Measurements from ENCODE around the gene C10orf95. TPM values are rescaled to one million over a fixed set of nuclear protein-coding genes. Genes with fewer than 3 reads are reported as not detected.

The C10orf95 gene
- total and polyA plus RNA-seq, 10 of the 15 experiments (the other 5 are each of a cell fraction or from before 2014, with no cell fraction given) = 0.06 to 1.1 (median 0.31) TPM

DNA sequence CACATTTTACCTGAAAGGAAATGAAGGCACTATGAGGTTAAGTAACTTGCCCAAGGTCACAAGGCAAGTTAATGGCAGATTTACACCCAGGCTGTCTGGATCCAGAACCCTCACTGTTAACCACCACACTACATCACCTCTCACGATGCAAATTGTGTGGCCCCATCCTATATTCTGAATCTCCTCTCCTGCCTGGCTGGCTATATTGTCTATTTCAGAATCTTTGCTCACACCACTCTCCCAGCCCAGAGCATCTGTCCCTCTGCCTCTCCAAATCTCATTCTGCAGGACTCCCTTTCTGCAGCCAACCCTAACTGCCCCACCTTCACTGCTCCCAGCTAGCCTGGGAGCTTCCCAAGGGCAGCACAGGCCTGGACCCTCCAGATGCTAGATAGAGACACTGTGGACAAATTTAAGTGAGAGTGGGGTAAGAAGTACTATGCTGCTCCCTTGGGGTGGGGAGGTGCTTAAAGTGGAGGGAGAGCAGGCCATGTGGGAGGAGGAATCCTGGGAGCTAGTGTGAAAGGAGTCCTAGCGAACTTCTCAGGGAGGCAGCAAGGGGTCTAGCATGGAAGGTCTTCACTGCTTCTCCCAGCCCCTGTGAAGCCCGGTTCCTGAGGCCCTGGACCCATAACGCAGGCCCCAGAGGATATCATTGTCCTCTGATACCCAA, 19.8 kb downstream of the C10orf95 start (continued):
- 0 out of 2 replicates have a peak, but pooled peaks have one; percentile 5 for TF ChIP-seq CREB1 (IDR thresholded peaks at IDR 0.05; ENCODE audit: low read depth)
- peak; percentile 82; the same call in 1 of the 3 replicates for TF ChIP-seq POU2F2 (IDR thresholded peaks at IDR 0.05; ENCODE audit: borderline replicate concordance, low read depth, low read length)

DNA sequence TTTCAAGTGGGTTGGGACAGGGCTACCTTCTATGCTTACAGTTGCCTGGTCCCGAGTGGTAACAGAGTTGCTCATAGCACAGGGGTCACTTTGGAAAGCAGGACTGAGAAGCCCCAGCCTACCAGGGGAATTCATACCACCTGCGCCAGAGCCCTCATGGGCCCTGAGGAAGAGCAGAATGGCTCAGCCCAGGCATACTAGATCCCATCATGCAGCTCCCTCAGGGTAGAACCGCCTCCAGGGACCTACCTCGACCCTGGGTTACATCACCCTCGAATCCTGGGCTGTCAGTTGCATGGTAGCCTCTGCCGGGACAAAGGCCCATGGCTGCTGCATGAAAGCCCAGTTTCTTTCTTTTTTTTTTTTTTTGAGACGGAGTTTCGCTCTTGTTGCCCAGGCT, 21.9 kb downstream of the C10orf95 start:
- TF ChIP-seq TARDBP (IDR thresholded peaks at IDR 0.05; ENCODE audit: borderline replicate concordance) = no peak
- TF ChIP-seq HDAC2 (IDR thresholded peaks at IDR 0.05) = no peak
- no peak for TF ChIP-seq PML (IDR thresholded peaks at IDR 0.05; ENCODE audit: low read length)
- TF ChIP-seq HSF1 (IDR thresholded peaks at IDR 0.05; ENCODE audit: low read depth, low read length) = no peak
- TF ChIP-seq RFX5 (IDR thresholded peaks at IDR 0.05; ENCODE audit: low read depth, low read length) = no peak
- TF ChIP-seq ASH2L (IDR thresholded peaks at IDR 0.05; ENCODE audit: borderline replicate concordance, low read depth) = no peak
- no peak for TF ChIP-seq CBX3 (IDR thresholded peaks at IDR 0.05; ENCODE audit: borderline replicate concordance, low read depth)
- no peak for TF ChIP-seq ESRRA (IDR thresholded peaks at IDR 0.05; ENCODE audit: low read length)
- TF ChIP-seq JUND (IDR thresholded peaks at IDR 0.05; ENCODE audit: low read depth, low read length) = no peak
- in situ Hi-C loops (cut with MboI) = no loop called here
- ATAC-seq (no peak), FAIRE-seq (no peak), DNase-seq (ENCODE audit: low read depth, low spot score) (no peak)
- H2AFZ ChIP-seq (ENCODE audit: control insufficient read depth, low read depth, low read length) = no peak overlapping the region
- ChIA-PET CTCF (no interaction called here), POLR2A (interaction anchor here (0.7 to 1.3 kb wide), 3 partner anchors 20 to 36 kb away, joined by 3 to 4 read pairs (median 3); partner anchors contain the start of gene C10orf95), SMC1A (ENCODE audit: uncharacterized antibody, unreplicated experiment) (interaction anchor here (1.2 kb wide), 1 partner anchor 8 kb away, joined by 7 read pairs; the partner anchor contains the start of gene FBXL15), RAD21 (ENCODE audit: unreplicated experiment) (no interaction called here)
- TSS peak; percentile 35 for BruUV-seq (replicated peaks)
- no peak overlapping the region for H3K4me2 ChIP-seq (ENCODE audit: control insufficient read depth, insufficient read depth)
- 86% methylated on average over 8 of the region's 8 CpGs for WGBS (ENCODE audit: insufficient coverage, insufficient replicate concordance, low lambda C conversion rate, missing lambda C conversion rate)
- intact Hi-C loops (cut with micrococcal nuclease; ENCODE audit: unreplicated experiment) = no loop called here
- H3K27ac ChIP-seq (ENCODE audit: control insufficient read depth, insufficient read depth) = no peak overlapping the region
- H3K9me3 ChIP-seq (replicated peaks; ENCODE audit: control insufficient read depth, insufficient read depth, low read length) = no peaks in the 10 kb centered on the region
- peaks cover 6% of the 10 kb centered on the region for H3K4me1 ChIP-seq (ENCODE audit: control insufficient read depth, insufficient read depth, low read length)
- H3K9ac ChIP-seq (ENCODE audit: control insufficient read depth, insufficient read depth, low read length) = no peak overlapping the region
- no peak overlapping the region for H3K4me3 ChIP-seq
- no peaks in the 10 kb centered on the region for H3K27me3 ChIP-seq (replicated peaks in 1 of 2; ENCODE audit: control insufficient read depth in 2 of 2, insufficient read depth in 2 of 2, low read length in 1 of 2)
- peaks cover 11% of the 10 kb centered on the region for H3K79me2 ChIP-seq (ENCODE audit: control insufficient read depth, insufficient read depth, low read length)
- peaks cover 0 to 3% of the 10 kb centered on the region in 2 experiments; a peak in 2 of 4 replicates for H3K36me3 ChIP-seq (ENCODE audit: control insufficient read depth in 2 of 2, insufficient read depth in 2 of 2, low read length in 1 of 2)
- no peaks in the 10 kb centered on the region for H4K20me1 ChIP-seq (ENCODE audit: control insufficient read depth, insufficient read depth)
